HepG2 (cell line): ENCODE results near the gene TWIST2. TPM values are rescaled to one million over a fixed set of nuclear protein-coding genes. Genes with fewer than 3 reads are reported as not detected.

Experiments
- ATAC-seq: fragments of 200-7000 bp; cut with Tn5 transposase; 3 replicates; pipeline ENCODE4 v1.9.1; 2020; ENCODE audit warnings: mild to moderate bottlenecking, moderate library complexity
- BruUV-seq: library from RNA; stranded (reverse); fragments of 400-500 nt; replicated peaks from 2 replicates; lab custom pipeline; 2021; lab: Mats Ljungman, UMichigan
- CTCF ChIA-PET: fragments of 300-600 bp; formaldehyde crosslinking; extraction: SDS; loops from one replicate; lab custom pipeline; 2021; ENCODE audit warnings: low total read pairs, inconsistent platforms, low intra/inter-chr PET ratio; lab: Yijun Ruan, JAX
- POLR2A ChIA-PET: fragments of 350-600 bp; sonication (Branson Sonifier 250); formaldehyde crosslinking; loops from one replicate; lab custom pipeline; 2020; ENCODE audit warnings: antibody characterized with exemption, inconsistent platforms; lab: Yijun Ruan, JAX
- DNase-seq: peaks from one replicate; pipeline ENCODE4 v3.0.0-alpha.2; 2015; ENCODE audit warnings: low spot score
- FAIRE-seq: peaks from 3 replicates; lab custom pipeline; 2011; peaks lifted over from hg19 to GRCh38; lab: Jason Lieb, UNC
- H2AFZ ChIP-seq: one replicate; pipeline ENCODE4 v1.6.1; 2011; ENCODE audit warnings: low read length, inconsistent platforms
- H3K27ac ChIP-seq: fragments of 300-600 bp; 3 replicates; pipeline ENCODE4 v1.8.0; 2011; ENCODE audit warnings: mixed run types, mild to moderate bottlenecking, mixed read lengths, low read length, inconsistent platforms; ENCODE audit not compliant: insufficient read depth; ENCODE audit errors: extremely low read length
- H3K27me3 ChIP-seq, 2 experiments: fragments of 200-600 bp in 1 of 2; 2 replicates in 1 of 2; 3 replicates in 1 of 2; pipeline versions ENCODE4 v1.6.0 to v1.8.0; 2011; ENCODE audit warnings: low read length in 2 of 2, mild to moderate bottlenecking in 2 of 2, moderate library complexity in 2 of 2, inconsistent platforms in 1 of 2; ENCODE audit not compliant: insufficient read depth in 2 of 2, control insufficient read depth in 1 of 2
- H3K36me3 ChIP-seq, 2 experiments: fragments of 200-600 bp in 1 of 2; replicated peaks in 1 of 2; 2 replicates in 1 of 2; 3 replicates in 1 of 2; pipeline versions ENCODE4 v1.5.1 to v1.8.0; 2011; ENCODE audit warnings: low read length in 2 of 2, inconsistent platforms in 1 of 2; ENCODE audit not compliant: insufficient read depth in 2 of 2, control insufficient read depth in 1 of 2
- H3K4me1 ChIP-seq: 2 replicates; pipeline ENCODE4 v1.5.1; 2012; ENCODE audit warnings: low read length, inconsistent platforms; ENCODE audit not compliant: insufficient read depth
- H3K4me2 ChIP-seq: 2 replicates; pipeline ENCODE4 v1.6.0; 2011; ENCODE audit warnings: low read depth, low read length, inconsistent platforms
- H3K4me3 ChIP-seq, 3 experiments: fragments of 200-600 bp in 1 of 3; sonication (generic), shearing (Covaris generic) in 1 of 3; replicated peaks in 1 of 3; 2 replicates each; pipeline ENCODE4 v1.5.1; 2011 to 2016; ENCODE audit warnings: low read length in 3 of 3, inconsistent platforms in 2 of 3, low read depth in 2 of 3, mild to moderate bottlenecking in 2 of 3, control low read depth in 1 of 3, mixed read lengths in 1 of 3; ENCODE audit not compliant: insufficient read depth in 1 of 3
- H3K79me2 ChIP-seq: one replicate; pipeline ENCODE4 v1.6.1; 2011; ENCODE audit warnings: low read length, inconsistent platforms; ENCODE audit not compliant: insufficient read depth
- H3K9ac ChIP-seq: 2 replicates; pipeline ENCODE4 v1.6.0; 2011; ENCODE audit warnings: mild to moderate bottlenecking, low read depth, low read length, inconsistent platforms; ENCODE audit not compliant: insufficient read depth
- H3K9me3 ChIP-seq: 2 replicates; pipeline ENCODE4 v1.5.1; 2012; ENCODE audit warnings: mild to moderate bottlenecking, low read length
- H4K20me1 ChIP-seq: 2 replicates; pipeline ENCODE4 v1.6.0; 2011; ENCODE audit warnings: inconsistent platforms, mild to moderate bottlenecking, low read length, moderate library complexity; ENCODE audit not compliant: insufficient read depth
- CTCF ChIP-seq: sonication (generic); formaldehyde crosslinking; IDR thresholded peaks from 2 replicates; pipeline ENCODE4 v1.5.0; 2020; ENCODE audit warnings: mild to moderate bottlenecking, missing genetic modification reagents, moderate library complexity
- DNMT1 ChIP-seq: sonication (generic); formaldehyde crosslinking; IDR thresholded peaks from 2 replicates; pipeline ENCODE4 v1.5.1; 2020; ENCODE audit warnings: mild to moderate bottlenecking, missing genetic modification reagents
- GABPA ChIP-seq, 2 experiments: IDR thresholded peaks; 2 replicates each; pipeline ENCODE4 v1.6.1; 2011 to 2016; ENCODE audit warnings: low read depth in 2 of 2, low read length in 1 of 2, missing biosample characterization in 1 of 2, missing genetic modification characterization in 1 of 2
- NONO ChIP-seq, 2 experiments: fragments of 450-650 bp in 1 of 2; sonication (generic) in 1 of 2; formaldehyde crosslinking in 1 of 2; IDR thresholded peaks in 1 of 2; conservative IDR thresholded peaks in 1 of 2; 2 replicates each; pipeline versions ENCODE4 v1.6.1 to v1.8.0; 2017 to 2022; ENCODE audit warnings: mild to moderate bottlenecking in 1 of 2, missing genetic modification reagents in 1 of 2, moderate library complexity in 1 of 2
- POLR2A ChIP-seq, 2 experiments: IDR thresholded peaks; 2 replicates each; pipeline ENCODE4 v1.6.1; 2011; ENCODE audit warnings: low read depth in 2 of 2, low read length in 2 of 2, mild to moderate bottlenecking in 1 of 2, moderate library complexity in 1 of 2; ENCODE audit not compliant: insufficient read depth in 1 of 2
- REST ChIP-seq, 2 experiments: IDR thresholded peaks; 2 replicates each; pipeline ENCODE4 v1.6.1; 2011 to 2012; ENCODE audit warnings: low read length in 2 of 2, borderline replicate concordance in 1 of 2, low read depth in 1 of 2, mild to moderate bottlenecking in 1 of 2, moderate library complexity in 1 of 2
- ZNF329 ChIP-seq: sonication (generic); formaldehyde crosslinking; IDR thresholded peaks from 2 replicates; pipeline ENCODE4 v1.9.0; 2021; ENCODE audit warnings: low read depth, mild to moderate bottlenecking, missing genetic modification reagents
- WGBS: methylation state at CpG from one replicate; pipeline ENCODE4 v1.1.6; 2017; ENCODE audit warnings: low lambda C conversion rate; 5-methylcytosine and 5-hydroxymethylcytosine counted together
- in situ Hi-C: cut with HindIII; loops from 2 replicates; pipeline ENCODE4 v1.10.0; 2017; ENCODE audit warnings: low pct_unique_long_range_greater_than_20kb; ENCODE audit not compliant: extremely low pct_ligation_motif_present
- intact Hi-C: fragments of 100-400 bp; cut with micrococcal nuclease; formaldehyde crosslinking; loops from one replicate; pipeline ENCODE4 v1.10.0; 2022; ENCODE audit not compliant: unreplicated experiment
- polyA plus RNA-seq, 8 experiments: library from polyadenylated mRNA; depleted of rRNA in 3 of 8; stranded (reverse) in 7 of 8; unstranded in 1 of 8; fragments of >200 nt; fragmentation: Illumina TruSeq in 4 of 8; extraction: Trizol in 4 of 8; gene quantifications; 2 replicates each; pipeline versions ENCODE4 v1.2.1 to v1.2.3, GENCODE V29; 2011 to 2016; ENCODE audit warnings: low read depth in 4 of 8, missing spikeins in 1 of 8, mixed read lengths in 1 of 8; ENCODE audit not compliant: insufficient read depth in 1 of 8
- total RNA-seq, 5 experiments: library from RNA; depleted of rRNA; stranded (reverse); fragments of >200 nt; fragmentation: Illumina TruSeq; extraction: Trizol; gene quantifications; 2 replicates each; pipeline ENCODE4 v1.2.3, GENCODE V29; 2016; ENCODE audit warnings: low read depth in 1 of 5

Gene TWIST2
- total and polyA plus RNA-seq, 2 of the 13 experiments (the other 11 are each of a cell fraction or from before 2014, with no cell fraction given), result 0.08 to 0.11 TPM

GRCh38 chr2:238926761-238927611, 79.1 kb downstream of the TWIST2 start:
- H3K9ac ChIP-seq, result no peak overlapping the region
- no peak overlapping the region for H3K27ac ChIP-seq
- FAIRE-seq (no peak), ATAC-seq (no peak; the same call in none of the 3 replicates)
- 14% methylated on average over 24 of the region's 24 CpGs for WGBS
- POLR2A ChIA-PET, result no interaction called here
- H3K9me3 ChIP-seq, result no peaks in the 10 kb centered on the region
- TF ChIP-seq DNMT1 (CRISPR knock-in tag) (no peak), CTCF (CRISPR knock-in tag) (peak; percentile 36; the same call in 1 of the 2 replicates)
- TF ChIP-seq, all 625 proteins: peak for 1
- in situ Hi-C loops (no loop called here), intact Hi-C loops (no loop called here)
- Histone ChIP-seq H3K79me2 (no peaks in the 10 kb centered on the region), H3K27me3 (peaks cover 25 to 83% of the 10 kb centered on the region in 2 experiments; a peak in 4 of 5 replicates), H2AFZ (no peak overlapping the region), H3K4me2 (no peak overlapping the region), H3K36me3 (no peaks in the 10 kb centered on the region), H4K20me1 (no peaks in the 10 kb centered on the region; the same call in 1 of the 2 replicates), H3K4me1 (no peaks in the 10 kb centered on the region), H3K4me3 (no peak overlapping the region)
- CTCF ChIA-PET, result no interaction called here
- BruUV-seq, result no TSS peak
- no peak for DNase-seq

GRCh38 chr2:238927746-238928519, 80.0 kb downstream of the TWIST2 start:
- no peaks in the 10 kb centered on the region for H3K36me3 ChIP-seq
- H3K27me3 ChIP-seq, result peaks cover 20 to 74% of the 10 kb centered on the region in 2 experiments; a peak in 4 of 5 replicates
- intact Hi-C loops, result no loop called here
- H3K79me2 ChIP-seq, result no peaks in the 10 kb centered on the region
- in situ Hi-C loops, result no loop called here
- FAIRE-seq, result no peak
- H4K20me1 ChIP-seq, result no peaks in the 10 kb centered on the region; the same call in 1 of the 2 replicates
- no peak for ATAC-seq
- H3K4me1 ChIP-seq, result no peaks in the 10 kb centered on the region
- DNase-seq, result no peak
- no peak overlapping the region for H3K4me2 ChIP-seq
- ChIA-PET POLR2A (no interaction called here), CTCF (no interaction called here)
- BruUV-seq, result no TSS peak
- no peak for TF ChIP-seq REST (IDR thresholded peaks at IDR 0.05; ENCODE audit: borderline replicate concordance in 1 of 2, low read depth in 1 of 2, low read length in 2 of 2)
- peak; percentile 86; the same call in 1 of the 2 replicates for TF ChIP-seq ZNF329 (CRISPR knock-in tag)
- no peak for TF ChIP-seq GABPA (IDR thresholded peaks at IDR 0.05; ENCODE audit: low read depth, low read length)
- TF ChIP-seq GABPA (CRISPR knock-in tag; IDR thresholded peaks at IDR 0.05; ENCODE audit: low read depth), result no peak
- TF ChIP-seq NONO (IDR thresholded peaks at IDR 0.05), result no peak
- no peak for TF ChIP-seq NONO (CRISPR knock-in tag; conservative IDR thresholded peaks at IDR 0.05)
- no peak for TF ChIP-seq POLR2A (IDR thresholded peaks at IDR 0.05; ENCODE audit: insufficient read depth in 1 of 2, low read depth in 2 of 2, low read length in 2 of 2)
- no peak overlapping the region for H3K4me3 ChIP-seq
- H3K9ac ChIP-seq, result no peak overlapping the region
- H3K9me3 ChIP-seq, result no peaks in the 10 kb centered on the region
- no peak overlapping the region for H3K27ac ChIP-seq
- no peak overlapping the region for H2AFZ ChIP-seq
- WGBS, result 12% methylated on average over 11 of the region's 14 CpGs
